ENCODE data around the gene PNMA3. TPM values are rescaled to one million over a fixed set of nuclear protein-coding genes. Genes with fewer than 3 reads are reported as not detected.
"Not testable (repeated sequence)": the region's sequence is repeated elsewhere in the genome, so short reads cannot be mapped to it uniquely, and the experiment has no call there.

The PNMA3 gene
- total RNA-seq, 2 donors from 2014 or later, result 0.08 to 0.15 TPM

DNA sequence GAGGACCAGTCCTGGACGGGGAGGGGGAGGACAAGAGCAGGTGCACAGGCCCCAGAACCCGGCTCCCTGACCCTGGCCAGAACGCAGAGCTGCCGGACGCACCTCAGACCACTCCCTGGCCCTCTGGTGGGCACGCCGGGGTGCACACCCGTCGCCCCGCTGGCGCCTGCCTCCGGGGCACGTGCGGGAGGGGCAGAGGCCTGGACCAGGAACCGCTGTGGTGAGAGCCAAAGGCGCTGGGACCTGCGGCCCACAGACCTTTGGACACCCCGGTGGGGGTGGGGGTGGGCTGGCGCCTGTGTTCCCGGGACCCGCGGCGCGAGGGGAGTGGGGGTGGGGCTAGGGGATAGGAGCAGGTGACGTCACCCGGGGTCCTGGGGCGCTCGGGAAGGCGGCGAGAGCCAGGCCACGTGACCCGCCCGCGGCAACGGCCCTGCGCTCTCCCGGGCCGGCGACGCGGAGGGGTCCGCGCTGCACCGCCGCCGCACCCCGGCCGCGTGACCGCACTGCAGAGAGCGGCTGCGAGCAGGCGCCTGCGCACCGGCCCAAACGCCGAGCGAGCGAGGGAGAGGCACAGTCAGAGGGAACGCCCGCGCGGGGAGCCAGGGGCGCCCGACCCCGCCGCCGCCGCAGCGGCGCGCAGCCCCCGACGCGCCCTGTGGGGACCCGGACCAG, 15.8 kb downstream of the PNMA3 start, which contains the start of gene PNMA6A:
Gene PNMA6A (plus strand): TSS at position 546 of the 675 bp plus-strand sequence. CDS start 609 bp downstream, outside the sequence.
- DNase-seq; intact Hi-C loops (cut with DNase I, micrococcal nuclease): not testable (repeated sequence)
- ATAC-seq, result peak; percentile 54

DNA sequence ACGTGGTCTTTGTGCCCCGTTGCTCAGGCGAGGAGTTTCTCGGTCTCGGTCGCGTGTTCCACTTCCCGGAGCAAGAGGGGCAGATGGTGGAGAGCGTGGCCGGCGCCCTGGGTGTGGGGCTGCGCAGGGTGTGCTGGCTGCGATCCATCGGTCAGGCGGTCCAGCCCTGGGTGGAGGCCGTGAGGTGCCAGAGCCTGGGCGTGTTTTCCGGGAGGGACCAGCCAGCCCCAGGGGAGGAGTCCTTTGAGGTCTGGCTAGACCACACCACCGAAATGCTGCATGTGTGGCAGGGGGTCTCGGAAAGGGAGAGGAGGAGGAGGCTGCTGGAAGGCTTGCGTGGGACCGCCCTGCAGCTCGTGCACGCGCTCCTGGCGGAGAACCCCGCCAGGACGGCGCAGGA, 17.1 kb downstream of the PNMA3 start:
- intact Hi-C loops (cut with DNase I, micrococcal nuclease), result not testable (repeated sequence)

GRCh38 chrX:153074262-153074899, 18.1 kb downstream of the PNMA3 start:
- intact Hi-C loops (cut with DNase I, micrococcal nuclease), result no loop called here
- no peak for ATAC-seq
- DNase-seq, result no peak

More for the DNA sequence above, 17.1 kb downstream of the PNMA3 start:
- DNase-seq, ATAC-seq: not testable (repeated sequence)

- ATAC-seq (no peak), DNase-seq (no peak)
- intact Hi-C loops (cut with DNase I, micrococcal nuclease), result no loop called here
These were observed 18.7 kb downstream of the PNMA3 start for GRCh38 chrX:153074935-153075334.

GRCh38 chrX:153075366-153075765, 19.1 kb downstream of the PNMA3 start:
- intact Hi-C loops (cut with DNase I, micrococcal nuclease), result no loop called here
- DNase-seq, result no peak
- ATAC-seq, result no peak

DNA sequence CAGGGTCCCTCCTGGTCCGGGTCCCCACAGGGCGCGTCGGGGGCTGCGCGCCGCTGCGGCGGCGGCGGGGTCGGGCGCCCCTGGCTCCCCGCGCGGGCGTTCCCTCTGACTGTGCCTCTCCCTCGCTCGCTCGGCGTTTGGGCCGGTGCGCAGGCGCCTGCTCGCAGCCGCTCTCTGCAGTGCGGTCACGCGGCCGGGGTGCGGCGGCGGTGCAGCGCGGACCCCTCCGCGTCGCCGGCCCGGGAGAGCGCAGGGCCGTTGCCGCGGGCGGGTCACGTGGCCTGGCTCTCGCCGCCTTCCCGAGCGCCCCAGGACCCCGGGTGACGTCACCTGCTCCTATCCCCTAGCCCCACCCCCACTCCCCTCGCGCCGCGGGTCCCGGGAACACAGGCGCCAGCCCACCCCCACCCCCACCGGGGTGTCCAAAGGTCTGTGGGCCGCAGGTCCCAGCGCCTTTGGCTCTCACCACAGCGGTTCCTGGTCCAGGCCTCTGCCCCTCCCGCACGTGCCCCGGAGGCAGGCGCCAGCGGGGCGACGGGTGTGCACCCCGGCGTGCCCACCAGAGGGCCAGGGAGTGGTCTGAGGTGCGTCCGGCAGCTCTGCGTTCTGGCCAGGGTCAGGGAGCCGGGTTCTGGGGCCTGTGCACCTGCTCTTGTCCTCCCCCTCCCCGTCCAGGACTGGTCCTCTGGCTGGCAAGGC, 21.3 kb downstream of the PNMA3 start:
- DNase-seq; intact Hi-C loops (cut with DNase I, micrococcal nuclease): not testable (repeated sequence)
- ATAC-seq, result peak; percentile 62

GRCh38 chrX:153083238-153083923, 27.1 kb downstream of the PNMA3 start:
- ATAC-seq; intact Hi-C loops (cut with DNase I, micrococcal nuclease); DNase-seq: not testable (repeated sequence)

- DNase-seq, result no peak
- ATAC-seq, result no peak
- intact Hi-C loops (cut with DNase I, micrococcal nuclease), result no loop called here
These were observed 46.1 kb downstream of the PNMA3 start for GRCh38 chrX:153102418-153102817.

- ATAC-seq; DNase-seq; intact Hi-C loops (cut with DNase I, micrococcal nuclease): not testable (repeated sequence)
These were observed 48.7 kb downstream of the PNMA3 start for GRCh38 chrX:153104959-153105358.

- intact Hi-C loops (cut with DNase I, micrococcal nuclease); ATAC-seq; DNase-seq: not testable (repeated sequence)
These were observed 50.0 kb downstream of the PNMA3 start for GRCh38 chrX:153106092-153106801.

Other genes with a start within 250 kb of the PNMA3 start
- 10 to 100 TPM; 12.5 to 12.7 TPM for gene CETN2, start 225.7 kb upstream of the PNMA3 start, total RNA-seq
- 10 to 100 TPM; 17.3 to 36.2 TPM for gene NSDHL, start 225.4 kb upstream of the PNMA3 start, total RNA-seq
- 1 to 10 TPM; 4.0 to 4.6 TPM for gene ZNF185, start 158.4 kb upstream of the PNMA3 start, total RNA-seq
- gene PNMA5, start 62.4 kb upstream of the PNMA3 start, total RNA-seq, result not detected
- under 1 TPM in 1 of 2 donors, not detected in 1; 0.42 TPM for gene PNMA6A, start 16.0 kb downstream of the PNMA3 start, total RNA-seq
- gene MAGEA1, start 122.8 kb downstream of the PNMA3 start, total RNA-seq, result not detected